Mesendoderm (in vitro differentiated cells): ENCODE data around the gene DUOX1.

ENCODE experiments used
- DNase-seq: peaks from one replicate; pipeline ENCODE4 v3.0.0; 2013
- H2AK5ac ChIP-seq: 2 replicates; pipeline ENCODE4 v1.6.1; 2013; ENCODE audit warnings: low read length, inconsistent platforms
- H2BK120ac ChIP-seq: 2 replicates; pipeline ENCODE4 v1.6.1; 2013; ENCODE audit warnings: low read depth, mild to moderate bottlenecking, low read length, moderate library complexity, mixed read lengths
- H2BK15ac ChIP-seq: replicated peaks from 2 replicates; pipeline ENCODE4 v1.6.1; 2013; ENCODE audit warnings: low read depth, mild to moderate bottlenecking, moderate library complexity
- H2BK5ac ChIP-seq: 2 replicates; pipeline ENCODE4 v1.6.1; 2013; ENCODE audit warnings: low read length, inconsistent platforms
- H3K18ac ChIP-seq: 2 replicates; pipeline ENCODE4 v1.6.1; 2013; ENCODE audit warnings: mild to moderate bottlenecking, low read length, mixed read lengths
- H3K23ac ChIP-seq: one replicate; pipeline ENCODE4 v1.6.1; 2013; ENCODE audit warnings: low read length
- H3K27ac ChIP-seq: 2 replicates; pipeline ENCODE4 v1.5.1; 2013; ENCODE audit warnings: low read depth, mild to moderate bottlenecking, inconsistent platforms, low read length, moderate library complexity
- H3K27me3 ChIP-seq: 2 replicates; pipeline ENCODE4 v1.6.1; 2013; ENCODE audit warnings: low read length, control low read depth, mild to moderate bottlenecking, inconsistent platforms; ENCODE audit not compliant: insufficient read depth, poor library complexity
- H3K36me3 ChIP-seq: 2 replicates; pipeline ENCODE4 v1.6.1; 2013; ENCODE audit warnings: low read length, inconsistent platforms; ENCODE audit not compliant: control insufficient read depth, insufficient read depth
- H3K4ac ChIP-seq: one replicate; pipeline ENCODE4 v1.6.1; 2013; ENCODE audit warnings: low read depth, mild to moderate bottlenecking, low read length, moderate library complexity
- H3K4me1 ChIP-seq: 2 replicates; pipeline ENCODE4 v1.6.1; 2013; ENCODE audit warnings: low read depth, low read length, inconsistent platforms; ENCODE audit not compliant: control insufficient read depth
- H3K4me2 ChIP-seq: 2 replicates; pipeline ENCODE4 v1.6.1; 2013; ENCODE audit warnings: low read length
- H3K4me3 ChIP-seq: 2 replicates; pipeline ENCODE4 v1.5.1; 2013; ENCODE audit warnings: mild to moderate bottlenecking, low read length
- H3K56ac ChIP-seq: one replicate; pipeline ENCODE4 v1.6.1; 2013; ENCODE audit warnings: low read length
- H3K79me1 ChIP-seq: 2 replicates; pipeline ENCODE4 v1.6.1; 2013; ENCODE audit warnings: low read length, inconsistent platforms
- H3K79me2 ChIP-seq: 2 replicates; pipeline ENCODE4 v1.6.1; 2013; ENCODE audit warnings: mild to moderate bottlenecking, low read length; ENCODE audit not compliant: control insufficient read depth, insufficient read depth
- H3K9ac ChIP-seq: 2 replicates; pipeline ENCODE4 v1.6.1; 2013; ENCODE audit warnings: low read length, inconsistent platforms
- H4K5ac ChIP-seq: one replicate; pipeline ENCODE4 v1.6.1; 2013; ENCODE audit warnings: low read length
- H4K8ac ChIP-seq: one replicate; pipeline ENCODE4 v1.6.1; 2013; ENCODE audit warnings: low read depth, mild to moderate bottlenecking, control low read depth, low read length, moderate library complexity
- WGBS: extraction: QIAGEN DNeasy Blood & Tissue Kit; methylation state at CpG from one replicate; pipeline ENCODE4 v1.1.7; 2013; ENCODE audit warnings: low lambda C conversion rate, missing lambda C conversion rate; ENCODE audit not compliant: insufficient coverage; ENCODE audit errors: extremely low coverage; 5-methylcytosine and 5-hydroxymethylcytosine counted together

The DUOX1 gene

GRCh38 chr15:45155739-45156138 is 25.9 kb downstream of the DUOX1 start:
- no CpG with 5 or more reads among the region's 8 CpGs for WGBS
- Histone ChIP-seq H3K56ac (no peak overlapping the region), H2BK120ac (no peak overlapping the region), H3K4me2 (no peak overlapping the region), H3K27ac (no peak overlapping the region), H4K5ac (no peak overlapping the region), H3K4me3 (no peak overlapping the region), H2AK5ac (no peak overlapping the region), H3K27me3 (no peaks in the 10 kb centered on the region), H3K9ac (no peak overlapping the region), H3K79me1 (no peaks in the 10 kb centered on the region), H3K4me1 (no peaks in the 10 kb centered on the region), H3K23ac (no peak overlapping the region), H3K36me3 (no peaks in the 10 kb centered on the region), H3K4ac (no peak overlapping the region), H4K8ac (no peak overlapping the region), H3K79me2 (no peaks in the 10 kb centered on the region), H2BK5ac (no peak overlapping the region), H2BK15ac (no peak overlapping the region), H3K18ac (no peak overlapping the region)
- DNase-seq: no peak

DNA sequence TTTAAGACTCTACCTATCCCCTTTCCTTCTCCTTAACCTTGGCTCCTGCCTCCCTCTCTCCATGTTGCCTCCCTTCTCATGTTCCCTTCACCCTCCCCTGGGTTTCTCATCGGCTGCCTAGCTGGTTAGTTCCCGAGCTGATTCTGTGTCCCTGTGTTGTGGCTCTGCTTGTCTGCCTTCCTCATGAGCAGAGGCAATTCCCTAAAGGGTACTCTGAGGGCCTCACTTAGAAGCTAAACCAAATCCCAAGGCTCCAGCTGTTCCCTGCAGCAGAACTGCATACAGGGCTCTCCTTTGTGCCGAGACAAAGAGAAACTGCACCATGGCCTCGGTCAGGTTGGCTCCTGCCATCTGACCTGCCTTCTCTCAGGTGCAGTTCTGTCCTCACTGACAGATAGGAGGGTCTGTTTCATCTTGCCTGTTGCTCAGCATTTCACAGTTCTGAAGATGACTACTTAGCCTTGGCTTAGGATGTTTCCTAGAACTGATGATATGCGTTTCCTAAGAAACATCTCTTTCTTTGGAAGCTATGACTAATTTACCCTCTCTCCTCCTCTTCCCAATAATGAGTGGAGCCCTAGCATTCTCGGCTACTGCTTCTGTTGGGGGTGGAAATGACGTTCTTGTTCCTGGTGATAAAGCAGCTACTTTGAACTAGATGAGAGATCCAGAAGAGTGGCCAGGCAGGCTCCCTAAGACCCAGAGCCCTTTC is 27.1 kb downstream of the DUOX1 start:
- no peaks in the 10 kb centered on the region for H3K79me2 ChIP-seq

DNA sequence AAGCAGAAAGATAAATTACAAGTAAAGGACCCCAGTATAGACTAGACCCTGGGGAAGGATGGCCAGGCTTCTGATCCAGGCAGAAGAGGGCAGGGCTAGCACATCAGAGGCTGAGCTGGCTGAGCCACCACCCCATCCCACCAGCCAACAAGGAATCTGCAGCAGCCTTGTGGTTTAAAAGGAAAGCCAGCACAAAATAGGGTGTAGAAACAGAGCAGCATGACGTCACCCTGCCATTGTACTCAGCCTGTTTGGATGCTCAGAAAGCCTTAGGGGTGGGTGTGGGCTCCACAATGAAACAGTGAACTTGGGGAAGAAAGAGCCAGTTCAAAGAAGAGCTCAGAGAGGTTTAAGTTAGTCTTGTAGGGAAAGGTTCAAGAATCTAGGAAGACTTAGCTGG is 28.2 kb downstream of the DUOX1 start:
- H2BK15ac ChIP-seq: no peak overlapping the region
- no peaks in the 10 kb centered on the region for H3K79me1 ChIP-seq
- peak; percentile 66 for DNase-seq
- no peaks in the 10 kb centered on the region for H3K36me3 ChIP-seq
- no peaks in the 10 kb centered on the region for H3K27me3 ChIP-seq
- no peak overlapping the region for H3K56ac ChIP-seq
- H3K9ac ChIP-seq: no peak overlapping the region
- no peaks in the 10 kb centered on the region for H3K79me2 ChIP-seq
- H2BK120ac ChIP-seq: no peak overlapping the region
- no peak overlapping the region for H3K18ac ChIP-seq
- H4K8ac ChIP-seq: no peak overlapping the region
- H3K27ac ChIP-seq: no peak overlapping the region
- WGBS: no CpG with 5 or more reads among the region's 1 CpG
- H2BK5ac ChIP-seq: no peak overlapping the region
- no peak overlapping the region for H3K23ac ChIP-seq
- H3K4me1 ChIP-seq: no peaks in the 10 kb centered on the region
- H2AK5ac ChIP-seq: no peak overlapping the region
- no peak overlapping the region for H3K4me3 ChIP-seq
- H4K5ac ChIP-seq: no peak overlapping the region
- no peak overlapping the region for H3K4ac ChIP-seq
- H3K4me2 ChIP-seq: no peak overlapping the region

More for the DNA sequence above, 27.1 kb downstream of the DUOX1 start:
- Histone ChIP-seq H3K79me1 (no peaks in the 10 kb centered on the region), H3K4ac (no peak overlapping the region), H3K18ac (no peak overlapping the region), H3K4me3 (no peak overlapping the region), H2BK5ac (no peak overlapping the region), H2AK5ac (no peak overlapping the region), H2BK15ac (no peak overlapping the region), H2BK120ac (no peak overlapping the region), H3K4me2 (no peak overlapping the region), H3K36me3 (no peaks in the 10 kb centered on the region), H3K23ac (no peak overlapping the region), H3K56ac (no peak overlapping the region), H3K27ac (no peak overlapping the region), H3K9ac (no peak overlapping the region), H4K8ac (no peak overlapping the region), H3K27me3 (no peaks in the 10 kb centered on the region), H3K4me1 (no peaks in the 10 kb centered on the region), H4K5ac (no peak overlapping the region)
- no peak for DNase-seq
- WGBS: no CpG with 5 or more reads among the region's 7 CpGs

DNA sequence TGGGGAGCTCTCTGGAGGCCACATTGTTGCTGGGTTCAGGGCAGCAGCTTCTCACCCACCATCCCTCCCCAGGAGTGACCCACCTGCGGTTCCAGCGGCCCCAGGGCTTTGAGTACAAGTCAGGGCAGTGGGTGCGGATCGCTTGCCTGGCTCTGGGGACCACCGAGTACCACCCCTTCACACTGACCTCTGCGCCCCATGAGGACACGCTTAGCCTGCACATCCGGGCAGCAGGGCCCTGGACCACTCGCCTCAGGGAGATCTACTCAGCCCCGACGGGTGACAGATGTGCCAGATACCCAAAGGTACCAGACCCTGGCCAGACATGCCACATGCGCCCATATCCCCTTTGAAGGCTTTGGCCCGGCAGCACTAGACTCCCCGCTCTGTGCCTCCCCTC is 31.9 kb downstream of the DUOX1 start:
- H3K79me1 ChIP-seq: no peaks in the 10 kb centered on the region
- no peak for DNase-seq
- H2BK5ac ChIP-seq: no peak overlapping the region
- H3K4ac ChIP-seq: no peak overlapping the region
- H3K79me2 ChIP-seq: no peaks in the 10 kb centered on the region
- no peak overlapping the region for H4K5ac ChIP-seq
- H3K27ac ChIP-seq: no peak overlapping the region
- H4K8ac ChIP-seq: no peak overlapping the region
- no peak overlapping the region for H3K56ac ChIP-seq
- WGBS: no CpG with 5 or more reads among the region's 14 CpGs
- no peak overlapping the region for H2BK15ac ChIP-seq
- H3K27me3 ChIP-seq: no peaks in the 10 kb centered on the region
- no peaks in the 10 kb centered on the region for H3K36me3 ChIP-seq
- no peak overlapping the region for H3K9ac ChIP-seq
- no peaks in the 10 kb centered on the region for H3K4me1 ChIP-seq
- H3K23ac ChIP-seq: no peak overlapping the region
- H2BK120ac ChIP-seq: no peak overlapping the region
- H3K4me3 ChIP-seq: no peak overlapping the region
- no peak overlapping the region for H3K4me2 ChIP-seq
- no peak overlapping the region for H3K18ac ChIP-seq
- H2AK5ac ChIP-seq: no peak overlapping the region

GRCh38 chr15:45162771-45163507 is 33.1 kb downstream of the DUOX1 start:
- peak; percentile 94 for DNase-seq
- Histone ChIP-seq H2AK5ac (no peak overlapping the region), H3K79me2 (no peaks in the 10 kb centered on the region), H4K8ac (no peak overlapping the region), H3K4me2 (no peak overlapping the region), H3K4me1 (peaks cover 1% of the 10 kb centered on the region), H3K4me3 (no peak overlapping the region), H3K4ac (no peak overlapping the region), H2BK15ac (no peak overlapping the region), H3K79me1 (no peaks in the 10 kb centered on the region), H3K36me3 (no peaks in the 10 kb centered on the region), H3K18ac (no peak overlapping the region), H2BK5ac (no peak overlapping the region), H3K23ac (no peak overlapping the region), H2BK120ac (no peak overlapping the region), H3K9ac (no peak overlapping the region), H3K27me3 (no peaks in the 10 kb centered on the region), H3K56ac (peak overlapping the region; percentile 25), H3K27ac (no peak overlapping the region), H4K5ac (no peak overlapping the region)
- WGBS: no CpG with 5 or more reads among the region's 7 CpGs
